GM21723 (cell line): ENCODE measurements around the gene SNX25.
"Not testable (repeated sequence)": the region's sequence is repeated elsewhere in the genome, so short reads cannot be mapped to it uniquely, and the experiment has no call there.

Source experiments
- ATAC-seq: cut with Tn5 transposase; IDR thresholded peaks from one replicate; pipeline ENCODE4 v1.9.1; 2021; ENCODE audit warnings: mild to moderate bottlenecking, moderate library complexity; ENCODE audit not compliant: unreplicated experiment

Gene SNX25

DNA sequence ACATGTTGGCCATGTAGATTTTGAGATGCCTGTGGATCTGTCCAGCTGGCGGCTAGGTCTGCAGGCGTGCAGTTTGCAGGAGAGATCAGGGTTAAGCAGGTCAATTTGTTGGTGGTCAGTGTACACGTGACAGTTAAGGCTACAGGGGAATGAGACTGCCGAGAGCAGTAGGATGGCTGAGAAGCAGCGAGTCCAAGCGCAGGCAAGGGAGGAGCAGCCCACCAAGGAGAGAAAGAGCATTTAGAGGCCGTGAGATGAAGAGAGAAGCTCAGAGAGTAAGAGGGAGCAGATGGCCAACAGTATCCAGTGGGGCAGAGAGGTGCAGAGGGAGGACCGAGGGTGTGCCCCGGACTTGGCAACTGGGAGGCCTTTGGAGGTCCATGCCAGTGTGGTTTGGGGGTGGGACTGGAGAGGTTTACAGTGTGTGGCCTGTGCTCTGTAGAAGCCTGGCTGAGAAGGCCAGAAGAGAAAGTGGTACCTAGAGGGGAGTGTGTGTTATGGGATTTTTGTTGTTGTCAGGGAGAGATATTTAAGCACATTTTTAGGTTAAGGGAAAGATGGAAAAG is 18.4 kb downstream of the SNX25 start:
- ATAC-seq, result no peak

DNA sequence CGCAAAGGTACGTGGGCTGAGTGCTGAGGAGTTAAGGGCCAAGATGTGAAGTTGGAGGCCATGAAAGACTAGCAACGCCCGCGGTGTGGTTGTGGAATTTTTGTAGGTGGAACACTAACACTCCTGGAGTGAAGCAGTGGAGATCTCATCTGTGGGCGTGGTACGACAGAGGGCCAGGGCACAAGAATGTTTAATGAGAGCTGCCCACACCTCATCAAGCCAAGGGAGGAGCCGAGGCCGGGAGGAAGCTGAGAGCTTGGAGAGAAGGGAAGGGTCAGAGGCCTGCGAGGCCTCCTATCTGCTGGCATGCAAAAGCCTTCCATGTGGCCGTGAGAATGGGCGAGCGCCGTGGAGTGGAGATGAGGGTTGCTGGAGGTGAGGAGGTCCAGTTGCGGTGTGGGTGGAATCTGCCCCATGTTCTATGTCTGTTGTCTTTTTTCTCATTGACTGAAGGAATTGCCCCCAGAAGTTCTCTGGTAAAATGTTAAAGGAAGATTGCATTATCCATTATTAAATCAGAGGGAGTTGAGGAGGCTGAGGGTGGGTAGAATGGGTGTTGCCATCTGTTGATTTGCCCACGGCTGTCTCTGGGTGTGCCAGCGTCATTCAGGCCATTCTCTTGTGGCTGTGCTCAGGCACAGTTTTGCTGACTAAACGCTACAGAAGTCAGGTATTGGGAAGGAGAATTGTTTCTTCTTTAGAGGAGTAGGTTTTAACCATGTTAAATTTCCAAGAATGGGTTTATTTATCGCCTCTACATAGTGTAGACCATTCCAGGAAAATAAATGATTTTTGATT is 19.8 kb downstream of the SNX25 start:
- no peak for ATAC-seq

DNA sequence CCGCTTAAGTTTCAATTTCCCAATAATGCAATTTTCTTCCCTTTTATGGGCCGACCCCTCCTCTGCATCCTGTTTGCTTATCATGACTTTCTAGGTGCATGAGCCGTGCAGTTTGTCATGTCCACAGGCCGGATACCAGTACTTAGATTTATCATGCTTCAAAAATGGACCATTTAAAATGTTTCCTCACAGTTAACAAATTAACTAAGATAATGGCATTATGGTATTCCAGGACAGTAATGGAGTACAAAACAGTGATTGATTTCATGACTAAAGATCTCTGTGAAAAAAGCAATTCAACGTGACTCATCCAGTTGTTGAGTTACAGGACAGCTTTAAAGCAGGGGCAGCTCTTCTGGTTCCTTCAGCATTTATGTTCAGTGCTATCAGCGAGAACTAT is 23.0 kb downstream of the SNX25 start:
- no peak for ATAC-seq

DNA sequence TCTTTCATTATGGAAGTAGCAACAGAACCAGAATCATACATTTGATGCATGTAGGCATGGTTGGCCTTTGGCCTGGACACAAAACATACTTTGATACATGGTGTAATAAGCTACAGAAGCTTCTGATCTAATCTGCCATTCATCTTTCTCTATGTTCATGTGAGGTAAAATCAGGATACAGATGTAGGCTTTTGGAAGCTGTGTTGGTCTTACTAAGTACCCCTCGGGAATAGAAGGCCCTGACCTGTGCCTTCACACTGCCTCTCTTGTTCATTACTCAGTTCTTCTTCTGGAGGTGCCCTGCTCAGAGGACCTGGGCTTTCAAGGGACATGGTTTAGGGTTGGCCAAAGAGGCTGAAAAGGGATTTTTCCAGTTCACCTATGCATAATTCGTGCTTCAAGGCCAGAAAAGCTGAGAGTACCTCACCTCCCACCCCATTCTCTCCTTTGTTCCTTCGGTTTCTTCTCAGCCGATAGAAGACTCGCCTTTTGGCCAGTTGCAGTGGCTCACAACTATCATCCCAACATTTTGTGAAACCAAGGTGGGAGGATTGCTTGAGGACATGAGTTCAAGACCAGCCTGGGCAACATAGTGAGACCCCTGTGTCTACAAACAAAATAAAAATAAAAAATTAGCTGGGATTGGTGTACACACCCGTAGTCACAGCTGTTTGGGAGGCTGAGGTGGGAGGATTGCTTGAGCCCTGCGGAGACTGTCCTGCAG is 25.9 kb downstream of the SNX25 start:
- ATAC-seq, result no peak

DNA sequence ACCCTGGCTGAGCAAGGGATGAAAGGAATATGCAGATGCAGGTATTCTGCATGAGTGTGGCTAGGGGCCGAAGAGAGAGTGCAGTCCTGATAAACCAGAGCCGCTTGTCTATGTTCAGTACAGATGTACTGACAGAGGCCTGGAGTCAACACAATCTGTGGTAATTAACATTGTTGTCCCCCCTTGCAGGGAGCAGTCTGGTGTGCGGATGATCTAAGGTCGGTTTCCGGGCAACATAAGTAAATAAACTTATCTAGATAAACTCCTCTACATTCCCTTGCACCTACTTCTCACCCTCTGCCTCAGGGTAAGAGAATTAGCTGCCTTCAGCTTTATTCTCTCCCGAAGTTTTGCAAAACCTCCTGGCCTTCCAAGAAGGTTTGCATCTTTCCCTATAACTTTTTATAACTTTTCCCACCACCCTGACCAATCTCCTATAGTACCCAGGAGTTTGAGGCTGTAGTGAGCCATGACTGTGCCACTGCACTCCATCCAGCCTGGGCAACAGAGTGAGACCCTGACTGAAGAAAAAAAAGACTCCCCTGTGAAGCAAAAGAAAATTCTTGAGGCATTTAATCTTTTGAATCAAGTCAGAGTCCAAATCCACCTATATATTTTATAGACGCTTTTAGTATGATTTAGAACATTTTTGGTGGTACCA is 26.6 kb downstream of the SNX25 start:
- ATAC-seq, result no peak

DNA sequence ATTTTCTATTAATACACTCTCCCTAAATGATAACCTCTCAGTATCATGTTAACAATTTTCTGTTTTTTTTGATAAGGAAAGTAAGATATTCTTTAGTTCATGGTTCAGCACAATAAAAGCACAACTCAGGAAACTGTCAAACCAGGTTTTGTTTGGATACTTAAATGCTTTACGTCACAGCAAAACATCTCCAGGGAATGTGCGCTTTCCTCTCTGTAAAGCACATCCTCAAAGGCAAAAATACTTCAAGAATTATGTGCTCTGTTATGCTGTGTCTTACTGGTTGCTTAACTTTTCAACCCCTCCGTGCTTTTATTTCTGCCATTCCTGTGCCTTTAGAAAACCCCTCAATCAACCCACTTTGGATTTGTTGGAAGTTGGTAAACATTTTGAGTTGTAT is 27.8 kb downstream of the SNX25 start:
- ATAC-seq, result no peak

DNA sequence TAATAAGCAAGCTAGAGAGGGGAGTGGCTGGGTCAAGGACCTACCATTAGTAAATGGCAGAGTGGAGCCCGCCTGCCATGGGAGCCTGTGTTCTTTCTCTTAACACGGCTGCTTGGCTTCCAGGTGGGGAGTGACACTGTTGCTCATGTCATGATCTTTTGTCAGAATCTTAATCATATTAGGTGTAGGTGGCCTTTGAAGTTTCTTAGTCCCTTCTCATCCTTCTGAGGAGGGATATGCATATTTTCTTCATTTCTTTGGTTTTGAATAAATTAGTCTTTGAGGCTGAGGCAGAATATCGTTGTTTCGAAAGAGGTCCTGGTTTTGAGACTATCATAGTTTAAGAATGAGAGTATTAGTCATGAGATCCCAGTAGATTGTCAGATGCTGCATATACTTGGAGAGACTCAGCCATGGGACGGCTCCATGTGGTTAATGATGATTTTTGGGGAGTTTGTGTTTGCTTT is 28.9 kb downstream of the SNX25 start:
- ATAC-seq, result no peak

DNA sequence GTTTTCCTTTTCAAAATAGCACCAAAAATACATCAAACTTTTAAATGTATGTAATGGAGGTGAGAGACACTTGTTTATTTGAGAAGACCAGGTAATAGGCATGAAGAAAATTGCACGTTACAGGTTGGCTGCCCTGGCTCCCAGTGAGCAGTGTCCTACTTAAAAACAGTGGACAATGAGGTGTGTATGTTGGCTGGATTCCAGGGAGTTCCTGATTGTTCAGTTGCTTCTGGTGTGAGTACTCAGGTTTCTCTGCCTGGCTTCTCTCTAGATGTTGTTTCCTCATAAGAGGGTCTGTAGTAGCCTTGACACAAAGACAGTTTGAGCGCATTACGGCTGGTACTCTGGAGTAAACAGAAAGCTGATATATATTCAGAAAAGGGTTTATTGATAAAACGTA is 29.4 kb downstream of the SNX25 start:
- ATAC-seq, result no peak

DNA sequence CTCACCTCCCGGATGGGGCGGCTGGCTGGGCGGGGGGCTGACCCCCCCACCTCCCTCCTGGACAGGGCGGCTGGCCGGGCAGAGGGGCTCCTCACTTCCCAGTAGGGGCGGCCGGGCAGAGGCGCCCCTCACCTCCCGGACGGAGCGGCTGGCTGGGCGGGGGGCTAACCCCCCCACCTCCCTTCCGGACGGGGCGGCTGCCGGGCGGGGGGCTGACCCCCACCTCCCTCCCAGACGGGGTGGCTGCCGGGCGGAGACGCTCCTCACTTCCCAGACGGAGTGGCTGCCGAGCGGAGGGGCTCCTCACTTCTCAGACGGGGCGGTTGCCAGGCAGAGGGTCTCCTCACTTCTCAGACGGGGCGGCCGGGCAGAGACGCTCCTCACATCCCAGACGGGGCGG is 31.1 kb downstream of the SNX25 start:
- not testable (repeated sequence) for ATAC-seq

DNA sequence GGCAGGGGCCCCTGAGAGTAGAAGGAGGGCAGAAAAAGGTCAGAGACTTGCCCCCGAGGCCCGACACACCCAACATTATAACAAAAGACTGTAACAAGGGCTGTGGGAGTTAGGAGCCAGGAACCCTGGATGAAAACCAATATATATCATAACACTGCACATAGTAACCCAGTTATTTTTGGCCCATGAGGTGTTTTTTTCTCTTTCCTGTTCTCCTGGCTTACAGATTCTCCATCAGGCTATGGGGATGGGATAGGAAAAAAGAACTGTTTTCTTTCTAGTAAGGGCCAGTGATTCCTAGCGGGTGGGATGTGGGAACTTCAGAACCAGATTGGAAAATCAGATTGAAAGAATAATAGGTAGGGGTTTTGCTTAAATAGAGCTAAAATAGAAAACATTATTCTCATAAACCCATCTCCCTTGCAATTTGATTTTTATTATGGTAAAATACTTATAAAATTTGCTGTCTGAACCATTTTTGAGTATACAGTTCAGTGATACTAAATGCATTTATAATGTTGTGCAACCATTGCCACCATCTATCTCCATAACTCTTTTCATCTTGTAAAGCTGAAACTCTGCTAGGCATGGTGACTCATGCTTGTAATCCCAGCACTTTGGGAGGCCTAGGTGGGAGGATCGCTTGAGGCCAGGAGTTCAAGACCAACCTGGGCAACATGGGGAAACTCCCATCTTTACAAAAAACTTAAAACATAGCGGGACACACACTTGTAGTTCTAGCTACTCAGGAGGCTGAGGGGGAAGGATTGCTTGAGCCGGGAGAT is 33.5 kb downstream of the SNX25 start:
- ATAC-seq, result no peak

DNA sequence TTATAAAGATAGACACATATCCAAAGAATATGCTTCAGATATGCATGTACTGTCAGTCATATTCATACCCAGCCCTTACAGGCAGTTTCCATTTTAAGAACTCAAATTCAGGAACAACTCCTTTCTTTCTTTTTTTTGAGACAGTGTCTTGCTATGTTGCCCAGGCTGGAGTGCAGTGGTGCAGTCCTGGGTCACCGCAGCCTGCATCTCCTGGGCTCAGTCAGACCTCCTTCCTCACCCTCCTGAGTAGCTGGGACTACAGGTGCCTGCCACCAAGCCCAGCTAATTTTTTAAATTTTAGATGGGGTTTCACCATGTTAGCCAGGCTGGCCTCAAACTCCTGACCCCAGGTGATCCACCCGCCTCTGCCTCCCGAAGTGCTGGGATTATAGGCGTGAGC is 34.5 kb downstream of the SNX25 start:
- no peak for ATAC-seq

DNA sequence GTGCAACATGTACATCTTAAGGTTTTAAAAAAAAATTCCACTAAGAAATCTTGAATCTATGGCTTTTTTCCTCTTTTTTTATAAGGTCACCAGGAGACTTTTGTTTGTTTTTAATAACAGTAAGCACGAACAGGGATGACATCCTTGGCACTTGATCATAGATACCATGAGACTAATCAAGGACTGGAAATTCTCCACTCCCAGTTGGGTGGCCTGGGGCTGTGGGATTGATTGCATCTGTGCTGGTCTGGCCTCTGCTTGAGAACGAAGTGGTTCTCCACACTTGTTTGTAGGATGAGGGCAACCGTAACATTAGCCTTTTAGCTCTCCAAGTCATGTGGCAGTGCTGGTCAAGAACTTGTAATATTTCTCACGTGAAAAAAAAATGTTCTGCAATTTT is 35.4 kb downstream of the SNX25 start:
- ATAC-seq, result no peak

DNA sequence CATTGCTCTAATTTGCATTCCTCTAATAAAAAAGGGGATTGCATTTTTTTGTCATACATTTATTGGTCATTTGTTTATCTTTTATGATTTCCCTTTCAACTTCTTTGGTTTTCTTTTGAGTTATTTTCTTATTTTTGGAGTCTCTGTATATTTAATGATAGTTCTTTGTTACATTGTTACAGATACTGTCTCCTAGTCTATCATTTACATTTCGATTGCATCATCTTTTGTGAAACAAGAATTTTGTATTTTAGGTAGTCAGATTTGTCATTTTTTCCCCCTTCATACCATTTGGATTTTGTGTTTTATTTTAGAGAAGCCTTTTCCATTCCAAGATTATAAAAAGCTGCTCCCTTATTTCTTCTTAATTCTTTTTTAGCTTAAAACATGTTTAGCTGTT is 37.1 kb downstream of the SNX25 start:
- ATAC-seq, result no peak

DNA sequence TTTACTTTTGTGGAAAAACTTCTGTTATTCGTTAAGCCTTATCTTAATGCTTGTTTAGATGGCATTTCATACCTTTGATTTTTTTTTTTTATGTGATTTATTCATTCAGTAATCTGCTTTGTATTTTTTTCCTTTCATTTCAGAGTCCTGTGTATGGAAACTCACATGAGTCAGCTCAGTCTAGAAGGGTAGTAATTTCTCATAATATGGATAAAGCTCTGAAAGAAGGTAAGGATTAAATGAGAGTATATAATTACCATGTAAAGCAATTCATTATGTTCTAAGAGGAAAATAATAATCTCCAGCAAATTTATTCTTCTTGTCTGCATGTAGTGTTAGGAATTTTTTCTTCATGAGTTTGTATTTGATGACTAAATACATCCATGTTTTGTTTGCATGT is 37.8 kb downstream of the SNX25 start:
- no peak for ATAC-seq

DNA sequence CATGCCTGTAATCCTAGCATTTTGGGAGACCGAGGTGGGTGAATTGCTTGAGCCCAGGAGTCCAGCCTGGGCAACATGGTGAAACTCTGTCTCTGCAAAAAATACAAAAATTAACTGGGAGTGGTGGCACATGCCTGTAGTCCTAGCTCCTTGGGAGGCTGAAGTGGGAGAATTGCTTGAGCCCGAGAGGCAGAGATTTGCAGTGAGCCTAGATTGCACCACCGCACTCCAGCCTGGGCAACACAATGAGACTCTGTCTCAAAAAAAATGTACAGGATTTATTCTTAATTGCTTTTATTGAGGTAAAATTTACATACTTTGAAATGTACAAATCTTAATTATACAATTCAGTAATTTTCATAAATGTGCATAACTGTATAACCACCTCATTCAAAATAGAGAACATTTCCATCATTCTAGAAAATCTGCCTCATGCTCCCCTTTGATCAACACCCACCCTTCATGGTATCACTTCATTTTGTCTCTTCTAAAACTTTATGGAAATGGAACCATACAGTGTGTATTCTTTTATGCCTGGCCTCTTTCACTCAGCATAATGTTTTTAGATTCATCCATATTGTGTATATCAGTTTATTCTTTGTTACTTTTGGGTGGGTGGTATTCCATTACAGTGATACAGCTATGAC is 39.1 kb downstream of the SNX25 start:
- no peak for ATAC-seq

DNA sequence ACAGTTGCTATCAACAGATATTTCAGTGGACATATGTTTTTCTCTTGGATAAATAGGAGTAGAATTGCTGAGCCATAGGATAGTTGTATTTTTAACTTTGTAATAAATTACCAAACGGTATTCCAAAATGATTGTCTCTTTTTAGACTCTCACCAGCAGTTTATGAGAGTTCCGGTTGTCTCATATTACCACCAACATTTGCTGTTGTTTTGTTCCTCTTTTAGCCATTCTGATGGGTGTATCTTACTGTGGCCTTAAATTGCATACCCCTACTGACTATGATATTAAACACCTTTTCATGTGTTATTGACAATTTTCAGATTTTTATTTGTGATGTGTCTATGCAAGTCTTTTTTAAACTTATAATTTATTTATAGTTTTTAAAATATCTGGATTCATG is 39.7 kb downstream of the SNX25 start:
- ATAC-seq, result no peak

DNA sequence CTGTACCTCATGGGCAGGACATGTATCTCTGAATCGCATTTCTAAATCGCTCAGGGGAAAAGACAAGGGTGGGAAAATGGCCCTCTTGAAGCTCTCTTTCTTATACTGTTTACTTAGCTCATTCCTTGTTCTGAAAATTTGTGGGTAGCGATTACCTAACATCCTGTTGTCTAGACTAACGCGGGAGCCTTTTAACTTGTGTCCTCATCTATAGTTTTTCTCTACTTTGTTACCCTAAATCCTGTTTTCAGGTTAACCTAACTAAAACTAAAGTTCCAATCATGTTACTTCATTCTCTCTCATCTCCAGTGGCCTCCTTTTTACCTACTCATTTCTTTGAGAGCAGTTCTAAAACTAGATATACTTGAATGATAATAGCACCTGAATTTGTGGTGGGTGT is 45.0 kb downstream of the SNX25 start:
- ATAC-seq, result no peak

DNA sequence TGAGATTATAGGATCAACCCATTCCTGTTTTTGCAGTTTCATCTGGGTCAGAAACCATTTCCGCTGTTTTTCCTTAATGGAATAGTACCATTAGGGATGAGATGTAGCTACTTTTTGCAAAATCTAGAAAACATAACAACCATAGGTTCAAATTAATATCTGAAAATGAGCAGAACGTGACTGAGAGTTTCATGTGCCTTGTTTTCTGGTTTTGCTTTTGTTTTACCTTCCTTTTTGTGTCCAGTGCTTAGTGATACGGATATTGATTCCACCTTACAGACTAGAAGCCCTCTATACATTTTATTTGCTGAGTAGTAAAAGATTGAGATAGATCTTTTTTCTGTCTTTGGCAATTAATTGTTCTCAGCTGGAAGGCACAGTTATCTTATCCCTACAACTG is 46.5 kb downstream of the SNX25 start:
- peak; percentile 39 for ATAC-seq

DNA sequence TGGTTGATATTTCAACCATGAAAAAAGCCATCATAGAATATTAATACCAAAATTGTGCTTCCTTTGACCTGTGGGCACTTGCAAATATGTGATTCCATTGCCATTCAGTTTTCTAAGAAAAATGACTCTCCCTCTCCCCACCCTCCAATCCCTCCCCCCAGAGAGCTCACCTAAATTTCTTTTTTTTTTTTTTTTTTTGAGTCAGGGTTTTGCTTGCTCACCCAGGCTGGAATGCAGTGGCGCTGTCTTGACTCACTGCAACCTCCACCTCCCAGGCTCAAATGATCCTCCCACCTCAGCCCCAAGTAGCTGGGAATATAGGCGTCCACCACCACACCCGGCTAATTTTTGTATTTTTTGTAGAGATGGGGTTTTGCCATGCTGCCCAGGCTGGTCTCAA is 47.0 kb downstream of the SNX25 start:
- no peak for ATAC-seq

DNA sequence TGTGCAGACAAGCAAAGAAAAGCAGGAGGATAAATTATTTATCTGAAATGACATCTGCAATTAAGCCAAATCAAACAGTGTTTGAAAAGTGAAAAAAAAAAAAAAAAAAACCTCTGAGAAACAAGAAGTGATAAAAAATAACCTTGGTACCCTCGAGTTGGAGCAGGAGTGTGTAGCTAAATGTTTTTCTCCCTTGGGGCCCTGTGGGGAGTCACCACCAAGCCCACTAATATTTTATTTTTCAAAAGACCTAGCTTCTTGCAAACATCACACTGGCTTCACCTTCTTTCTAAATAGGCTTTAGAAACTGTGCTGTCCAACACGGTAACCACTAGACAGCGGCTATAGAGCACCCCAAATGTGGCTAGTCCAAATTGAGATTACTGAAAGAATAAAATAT is 47.7 kb downstream of the SNX25 start:
- peak; percentile 35 for ATAC-seq
